Activated naive CD8-positive, alpha-beta T cell treated with anti-CD3 and anti-CD28 coated beads, Interleukin-2, amount 50 U/mL, for 24 hours (primary cell): ENCODE data around the gene XPO5.

ENCODE experiments used
- ATAC-seq: fragments of 150-1000 bp; cut with Tn5 transposase; one replicate; pipeline ENCODE4 v1.10.0; 2021
- DNase-seq: peaks from one replicate; pipeline ENCODE4 v3.0.0; 2021
- H3K27ac Mint-ChIP-seq: one replicate; pipeline ENCODE4 v1.8.0; 2021; ENCODE audit warnings: mild to moderate bottlenecking, mixed read lengths
- H3K27me3 Mint-ChIP-seq: one replicate; pipeline ENCODE4 v1.8.0; 2021; ENCODE audit warnings: mixed read lengths
- H3K36me3 Mint-ChIP-seq: one replicate; pipeline ENCODE4 v1.8.0; 2021; ENCODE audit warnings: low read depth, mixed read lengths
- H3K4me1 Mint-ChIP-seq: one replicate; pipeline ENCODE4 v1.8.0; 2021; ENCODE audit warnings: mixed read lengths
- H3K4me3 Mint-ChIP-seq: one replicate; pipeline ENCODE4 v1.8.0; 2021; ENCODE audit warnings: mild to moderate bottlenecking, moderate library complexity, mixed read lengths
- H3K9me3 Mint-ChIP-seq: one replicate; pipeline ENCODE4 v1.8.0; 2021; ENCODE audit warnings: mixed read lengths

Gene XPO5

GRCh38 chr6:43575772-43576551 lies at the start of gene XPO5, which contains the start of gene POLH:
Gene XPO5 (minus strand): TSS chr6:43576038. CDS start chr6:43575864, 174 bp downstream.
Gene POLH (plus strand): TSS chr6:43576185. CDS start chr6:43582320, 6,135 bp downstream.
- DNase-seq, result peak; percentile 94
- H3K4me3 Mint-ChIP-seq, result peak within 1 kb of the TSS; percentile 100
- peaks cover 44% of the 10 kb centered on the region for H3K36me3 Mint-ChIP-seq
- H3K9me3 Mint-ChIP-seq, result no peaks in the 10 kb centered on the region
- no peaks in the 10 kb centered on the region for H3K27me3 Mint-ChIP-seq
- peaks cover 46% of the 10 kb centered on the region for H3K4me1 Mint-ChIP-seq
- H3K27ac Mint-ChIP-seq, result peak within 1 kb of the TSS; percentile 96
- ATAC-seq, result peak; percentile 97

- ATAC-seq, result no peak
- Mint-ChIP-seq H3K4me3 (no peak overlapping the region), H3K27ac (no peak overlapping the region), H3K4me1 (peaks cover 31% of the 10 kb centered on the region), H3K36me3 (peaks cover 39% of the 10 kb centered on the region), H3K9me3 (no peaks in the 10 kb centered on the region), H3K27me3 (no peaks in the 10 kb centered on the region)
- DNase-seq, result no peak
These were observed 49.7 kb upstream of the XPO5 start for GRCh38 chr6:43625393-43625992.

- no peak for ATAC-seq
- peaks cover 25% of the 10 kb centered on the region for H3K4me1 Mint-ChIP-seq
- peaks cover 40% of the 10 kb centered on the region for H3K36me3 Mint-ChIP-seq
- H3K27ac Mint-ChIP-seq, result no peak overlapping the region
- no peak overlapping the region for H3K4me3 Mint-ChIP-seq
- no peaks in the 10 kb centered on the region for H3K27me3 Mint-ChIP-seq
- no peak for DNase-seq
- no peaks in the 10 kb centered on the region for H3K9me3 Mint-ChIP-seq
These were observed 49.0 kb upstream of the XPO5 start for GRCh38 chr6:43624786-43625288.

GRCh38 chr6:43623880-43624785 lies 48.3 kb upstream of the XPO5 start:
- Mint-ChIP-seq H3K36me3 (peaks cover 40% of the 10 kb centered on the region), H3K9me3 (no peaks in the 10 kb centered on the region), H3K27ac (no peak overlapping the region), H3K4me1 (peaks cover 23% of the 10 kb centered on the region), H3K27me3 (no peaks in the 10 kb centered on the region), H3K4me3 (no peak overlapping the region)
- DNase-seq, result no peak
- ATAC-seq, result no peak

GRCh38 chr6:43622541-43622940 lies 46.7 kb upstream of the XPO5 start:
- H3K27me3 Mint-ChIP-seq, result no peaks in the 10 kb centered on the region
- H3K36me3 Mint-ChIP-seq, result peaks cover 37% of the 10 kb centered on the region
- H3K4me1 Mint-ChIP-seq, result peaks cover 13% of the 10 kb centered on the region
- no peak overlapping the region for H3K4me3 Mint-ChIP-seq
- DNase-seq (no peak), ATAC-seq (no peak)
- no peak overlapping the region for H3K27ac Mint-ChIP-seq
- no peaks in the 10 kb centered on the region for H3K9me3 Mint-ChIP-seq

- Mint-ChIP-seq H3K36me3 (peaks cover 34% of the 10 kb centered on the region), H3K27me3 (no peaks in the 10 kb centered on the region), H3K4me3 (no peak overlapping the region), H3K4me1 (peaks cover 6% of the 10 kb centered on the region), H3K27ac (peak overlapping the region; percentile 7), H3K9me3 (no peaks in the 10 kb centered on the region)
- DNase-seq (no peak), ATAC-seq (no peak)
These were observed 46.0 kb upstream of the XPO5 start for GRCh38 chr6:43621836-43622180.

GRCh38 chr6:43621078-43621835 lies 45.4 kb upstream of the XPO5 start:
- ATAC-seq, result peak; percentile 7
- Mint-ChIP-seq H3K4me3 (no peak overlapping the region), H3K36me3 (peaks cover 37% of the 10 kb centered on the region), H3K27me3 (no peaks in the 10 kb centered on the region), H3K4me1 (peaks cover 2% of the 10 kb centered on the region), H3K9me3 (no peaks in the 10 kb centered on the region), H3K27ac (no peak overlapping the region)
- DNase-seq, result no peak

GRCh38 chr6:43616725-43617472 lies 41.1 kb upstream of the XPO5 start:
- Mint-ChIP-seq H3K27me3 (no peaks in the 10 kb centered on the region), H3K9me3 (no peaks in the 10 kb centered on the region), H3K4me1 (no peaks in the 10 kb centered on the region), H3K36me3 (peaks cover 32% of the 10 kb centered on the region), H3K27ac (no peak overlapping the region), H3K4me3 (no peak overlapping the region)
- no peak for DNase-seq
- no peak for ATAC-seq

- Mint-ChIP-seq H3K27ac (no peak overlapping the region), H3K4me1 (no peaks in the 10 kb centered on the region), H3K9me3 (no peaks in the 10 kb centered on the region), H3K36me3 (peaks cover 33% of the 10 kb centered on the region), H3K27me3 (no peaks in the 10 kb centered on the region), H3K4me3 (no peak overlapping the region)
- DNase-seq (no peak), ATAC-seq (no peak)
These were observed 38.5 kb upstream of the XPO5 start for GRCh38 chr6:43614396-43614730.

GRCh38 chr6:43613721-43614395 lies 38.0 kb upstream of the XPO5 start:
- H3K9me3 Mint-ChIP-seq, result no peaks in the 10 kb centered on the region
- ATAC-seq (no peak), DNase-seq (no peak)
- peaks cover 36% of the 10 kb centered on the region for H3K36me3 Mint-ChIP-seq
- H3K27ac Mint-ChIP-seq, result no peak overlapping the region
- no peak overlapping the region for H3K4me3 Mint-ChIP-seq
- H3K27me3 Mint-ChIP-seq, result no peaks in the 10 kb centered on the region
- H3K4me1 Mint-ChIP-seq, result no peaks in the 10 kb centered on the region

GRCh38 chr6:43610431-43610830 lies 34.6 kb upstream of the XPO5 start:
- H3K36me3 Mint-ChIP-seq, result peaks cover 43% of the 10 kb centered on the region
- H3K4me1 Mint-ChIP-seq, result peaks cover 2% of the 10 kb centered on the region
- no peak for DNase-seq
- H3K9me3 Mint-ChIP-seq, result no peaks in the 10 kb centered on the region
- H3K27ac Mint-ChIP-seq, result no peak overlapping the region
- H3K27me3 Mint-ChIP-seq, result no peaks in the 10 kb centered on the region
- no peak overlapping the region for H3K4me3 Mint-ChIP-seq
- ATAC-seq, result no peak

GRCh38 chr6:43609402-43609801 lies 33.6 kb upstream of the XPO5 start:
- ATAC-seq (no peak), DNase-seq (no peak)
- H3K27me3 Mint-ChIP-seq, result no peaks in the 10 kb centered on the region
- H3K36me3 Mint-ChIP-seq, result peaks cover 42% of the 10 kb centered on the region
- H3K4me3 Mint-ChIP-seq, result no peak overlapping the region
- H3K27ac Mint-ChIP-seq, result no peak overlapping the region
- H3K4me1 Mint-ChIP-seq, result peaks cover 2% of the 10 kb centered on the region
- no peaks in the 10 kb centered on the region for H3K9me3 Mint-ChIP-seq

GRCh38 chr6:43608807-43609206 lies 33.0 kb upstream of the XPO5 start:
- Mint-ChIP-seq H3K27me3 (no peaks in the 10 kb centered on the region), H3K9me3 (no peaks in the 10 kb centered on the region), H3K27ac (no peak overlapping the region), H3K36me3 (peaks cover 44% of the 10 kb centered on the region), H3K4me1 (peaks cover 2% of the 10 kb centered on the region), H3K4me3 (no peak overlapping the region)
- DNase-seq (no peak), ATAC-seq (no peak)
